Measurements from ENCODE around the gene RSPH9.

- TF ChIP-seq POLR2AphosphoS5 (IDR thresholded peaks at IDR 0.05; ENCODE audit: low read depth, low read length): no peak
- no peak for TF ChIP-seq REST (IDR thresholded peaks at IDR 0.05; ENCODE audit: insufficient read depth in 1 of 2, low read depth in 2 of 2, low read length in 2 of 2)
- TF ChIP-seq FOXP2 (optimal IDR thresholded peaks at IDR 0.05; ENCODE audit: borderline replicate concordance, extremely low read depth, extremely low read length, insufficient read depth): no peak
These were observed 28.7 kb downstream of the RSPH9 start for GRCh38 chr6:43673444-43674084.
